ENCODE data around the gene ZNF225. TPM values are rescaled to one million over a fixed set of nuclear protein-coding genes. Genes with fewer than 3 reads are reported as not detected.

Gene ZNF225
- total RNA-seq: 1 to 10 TPM; 2.2 to 8.3 TPM

- peak; percentile 100 for ATAC-seq (ENCODE audit: insufficient number of reproducible peaks, low FRiP score, low read depth)
Observed at GRCh38 chr19:44113138-44113783, at the start of gene ZNF225. Gene ZNF225, plus strand, starts transcription at chr19:44113399. Its CDS starts 2,429 bp downstream, at chr19:44115828.

GRCh38 chr19:44066305-44066704, 46.9 kb upstream of the ZNF225 start:
- DNase-seq (ENCODE audit: low spot score) (no peak), ATAC-seq (ENCODE audit: insufficient number of reproducible peaks, low FRiP score, low read depth) (no peak)
- H3K4me3 ChIP-seq: no peak overlapping the region
- no peak overlapping the region for H3K27ac ChIP-seq
- H3K9me3 ChIP-seq: peaks cover 22% of the 10 kb centered on the region
- H3K4me1 ChIP-seq (ENCODE audit: control insufficient read depth in 1 of 2, low read depth in 2 of 2): no peaks in the 10 kb centered on the region
- H3K27me3 ChIP-seq (replicated peaks; ENCODE audit: insufficient read depth): no peaks in the 10 kb centered on the region
- peaks cover 53% of the 10 kb centered on the region for H3K36me3 ChIP-seq
- TF ChIP-seq CTCF (IDR thresholded peaks at IDR 0.05): no peak

More at GRCh38 chr19:44113138-44113783, at the start of gene ZNF225:
- Histone ChIP-seq H3K36me3 (peaks cover 11% of the 10 kb centered on the region), H3K27ac (peak within 1 kb of the TSS; percentile 74 to 75), H3K4me3 (peak within 1 kb of the TSS; percentile 91), H3K9me3 (peaks cover 35% of the 10 kb centered on the region), H3K27me3 (replicated peaks; ENCODE audit: insufficient read depth) (no peaks in the 10 kb centered on the region), H3K4me1 (ENCODE audit: control insufficient read depth in 1 of 2, low read depth in 2 of 2) (peaks cover 14 to 22% of the 10 kb centered on the region in 2 donors)
- peak; percentile 89 for DNase-seq (ENCODE audit: low spot score)
- TF ChIP-seq CTCF (IDR thresholded peaks at IDR 0.05): peak; percentile 20

GRCh38 chr19:44069415-44069814, 43.8 kb upstream of the ZNF225 start:
- Histone ChIP-seq H3K9me3 (peaks cover 19% of the 10 kb centered on the region), H3K27me3 (replicated peaks; ENCODE audit: insufficient read depth) (no peaks in the 10 kb centered on the region)

GRCh38 chr19:44071824-44072542, 41.2 kb upstream of the ZNF225 start, which contains the start of gene ZNF284:
Gene ZNF284, plus strand, starts transcription at chr19:44072159. Its CDS starts 4,231 bp downstream, at chr19:44076390.
- Histone ChIP-seq H3K36me3 (peaks cover 1% of the 10 kb centered on the region), H3K4me1 (ENCODE audit: control insufficient read depth in 1 of 2, low read depth in 2 of 2) (peaks cover 6 to 10% of the 10 kb centered on the region in 2 donors), H3K9me3 (peaks cover 4% of the 10 kb centered on the region), H3K27me3 (replicated peaks; ENCODE audit: insufficient read depth) (no peaks in the 10 kb centered on the region), H3K27ac (peak within 1 kb of the TSS; percentile 10 to 26), H3K4me3 (peak within 1 kb of the TSS; percentile 76)
- DNase-seq (ENCODE audit: low spot score) (peak; percentile 34), ATAC-seq (ENCODE audit: insufficient number of reproducible peaks, low FRiP score, low read depth) (peak; percentile 73)
- no peak for TF ChIP-seq CTCF (IDR thresholded peaks at IDR 0.05)

More at GRCh38 chr19:44069415-44069814, 43.8 kb upstream of the ZNF225 start:
- Histone ChIP-seq H3K27ac (no peak overlapping the region), H3K4me3 (no peak overlapping the region), H3K36me3 (peaks cover 22% of the 10 kb centered on the region), H3K4me1 (ENCODE audit: control insufficient read depth in 1 of 2, low read depth in 2 of 2) (peaks cover 6 to 10% of the 10 kb centered on the region in 2 donors)
- no peak for TF ChIP-seq CTCF (IDR thresholded peaks at IDR 0.05)
- ATAC-seq (ENCODE audit: insufficient number of reproducible peaks, low FRiP score, low read depth) (no peak), DNase-seq (ENCODE audit: low spot score) (no peak)
